ENCODE data around the gene MAP3K6.

GRCh38 chr1:27394925-27395324, 28.2 kb upstream of the MAP3K6 start:
- TF ChIP-seq CTCF (IDR thresholded peaks at IDR 0.05), result no peak
- TF ChIP-seq POLR2A (IDR thresholded peaks at IDR 0.05), result no peak

All from testis (tissue), 2 donors.